GM12864 (cell line): ENCODE measurements around the gene CHAD.
"Not testable (repeated sequence)": the region's sequence is repeated elsewhere in the genome, so short reads cannot be mapped to it uniquely, and the experiment has no call there.

ENCODE experiments used
- DNase-seq: peaks from one replicate; pipeline ENCODE4 v3.0.0-alpha.2; 2011; ENCODE audit warnings: low read depth
- H3K4me3 ChIP-seq: 2 replicates; pipeline ENCODE4 v1.5.1; 2011; ENCODE audit warnings: mild to moderate bottlenecking, low read depth, low read length, control low read depth
- TF ChIP-seq, protein P1 (sequence below): IDR thresholded peaks from 2 replicates; pipeline ENCODE4 v1.5.1; 2011; ENCODE audit warnings: low read depth, mild to moderate bottlenecking, moderate library complexity, low read length, control low read depth, inconsistent platforms; ENCODE audit errors: missing control alignments

Gene CHAD

DNA sequence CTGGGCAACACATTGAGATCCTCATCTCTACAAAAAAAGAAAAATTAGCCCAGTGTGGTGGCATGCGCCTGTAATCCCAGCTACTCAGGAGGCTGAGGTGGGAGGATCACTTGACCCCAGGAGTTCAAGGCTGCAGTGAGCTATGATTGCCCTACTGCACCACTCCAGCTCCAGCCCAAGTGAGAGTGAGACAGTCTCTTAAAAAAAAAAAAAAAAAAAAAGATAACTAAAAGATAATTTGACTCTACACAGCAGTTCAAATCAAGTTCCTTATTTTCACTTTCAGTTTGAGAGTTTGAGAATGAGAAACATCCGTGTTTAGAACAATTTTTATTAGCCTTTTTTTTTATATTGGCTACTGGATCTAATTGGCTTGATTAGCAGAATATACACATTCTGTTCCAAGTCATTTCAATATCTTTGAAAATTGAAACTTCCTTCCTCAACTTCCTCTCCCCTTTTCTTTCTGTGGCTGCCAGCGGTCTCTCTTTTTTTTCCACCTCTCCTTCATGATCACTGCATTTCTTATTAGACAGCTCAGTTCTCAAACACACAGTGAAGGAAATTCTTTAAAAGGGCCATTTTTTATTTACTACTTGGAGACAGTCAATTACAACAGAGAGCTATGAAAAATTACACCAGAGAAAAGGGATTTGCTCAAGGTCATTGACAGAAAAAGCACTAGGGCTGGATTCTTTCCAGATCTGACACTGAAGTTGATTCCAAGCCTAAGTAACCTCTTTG is 47.2 kb downstream of the CHAD start:
- H3K4me3 ChIP-seq = peak overlapping the region; percentile 29; the same call in 1 of the 2 replicates
- no peak for DNase-seq
- TF ChIP-seq, protein P1, sequence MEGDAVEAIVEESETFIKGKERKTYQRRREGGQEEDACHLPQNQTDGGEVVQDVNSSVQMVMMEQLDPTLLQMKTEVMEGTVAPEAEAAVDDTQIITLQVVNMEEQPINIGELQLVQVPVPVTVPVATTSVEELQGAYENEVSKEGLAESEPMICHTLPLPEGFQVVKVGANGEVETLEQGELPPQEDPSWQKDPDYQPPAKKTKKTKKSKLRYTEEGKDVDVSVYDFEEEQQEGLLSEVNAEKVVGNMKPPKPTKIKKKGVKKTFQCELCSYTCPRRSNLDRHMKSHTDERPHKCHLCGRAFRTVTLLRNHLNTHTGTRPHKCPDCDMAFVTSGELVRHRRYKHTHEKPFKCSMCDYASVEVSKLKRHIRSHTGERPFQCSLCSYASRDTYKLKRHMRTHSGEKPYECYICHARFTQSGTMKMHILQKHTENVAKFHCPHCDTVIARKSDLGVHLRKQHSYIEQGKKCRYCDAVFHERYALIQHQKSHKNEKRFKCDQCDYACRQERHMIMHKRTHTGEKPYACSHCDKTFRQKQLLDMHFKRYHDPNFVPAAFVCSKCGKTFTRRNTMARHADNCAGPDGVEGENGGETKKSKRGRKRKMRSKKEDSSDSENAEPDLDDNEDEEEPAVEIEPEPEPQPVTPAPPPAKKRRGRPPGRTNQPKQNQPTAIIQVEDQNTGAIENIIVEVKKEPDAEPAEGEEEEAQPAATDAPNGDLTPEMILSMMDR = no peak

DNA sequence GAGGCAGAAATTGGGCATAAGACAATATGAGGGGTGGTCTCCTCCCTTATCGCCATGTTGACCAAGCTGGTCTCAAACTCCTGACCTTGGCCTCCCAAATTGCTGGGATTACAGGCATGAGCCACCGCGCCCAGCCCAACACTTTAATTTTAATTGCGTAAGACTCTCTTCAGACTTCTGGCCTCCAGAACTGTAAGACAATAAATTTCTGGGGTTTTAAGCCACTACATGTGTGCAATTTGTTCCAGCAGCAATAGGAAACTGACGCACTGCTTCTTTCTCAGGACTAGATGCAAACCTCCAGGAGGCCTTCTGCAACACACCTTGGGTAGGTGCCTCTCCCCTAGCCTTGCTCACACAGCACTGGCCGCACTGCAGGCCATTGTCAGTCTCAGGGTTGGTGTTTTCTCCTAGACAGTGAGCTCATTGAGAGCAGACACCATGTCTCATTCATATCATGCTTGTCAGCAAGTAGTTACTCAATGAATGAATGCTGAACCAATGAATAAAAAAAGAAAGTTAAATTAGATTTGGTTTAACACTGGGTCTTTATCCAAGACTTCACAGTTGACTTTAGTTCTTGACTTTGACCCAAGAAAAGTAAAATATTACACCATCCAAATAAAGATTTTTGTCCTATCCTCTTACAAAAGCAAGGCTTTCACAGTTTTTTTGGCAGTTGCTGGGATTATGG is 48.1 kb downstream of the CHAD start:
- TF ChIP-seq, protein P1 = no peak
- DNase-seq = no peak
- H3K4me3 ChIP-seq = no peak overlapping the region

DNA sequence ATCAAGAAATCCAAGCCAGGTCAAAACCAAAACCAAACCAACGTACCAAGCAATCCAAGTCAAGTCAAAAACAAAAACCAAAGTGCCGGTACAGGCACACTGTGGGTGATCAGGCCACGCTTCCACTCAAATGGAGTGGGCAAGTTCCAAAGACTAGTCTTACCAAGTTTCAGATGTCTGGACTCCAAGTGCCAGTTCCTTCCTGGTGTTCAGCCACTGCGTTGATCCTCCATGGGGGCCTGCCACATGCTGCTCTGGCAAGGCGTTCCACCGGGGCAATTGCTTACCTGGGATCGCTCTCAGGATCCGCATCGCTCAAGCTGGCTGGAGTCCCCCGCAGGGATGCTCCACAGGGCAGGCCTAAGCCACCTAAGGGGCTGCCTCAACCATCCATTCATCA is 49.1 kb downstream of the CHAD start:
- not testable (repeated sequence) for H3K4me3 ChIP-seq, DNase-seq

DNA sequence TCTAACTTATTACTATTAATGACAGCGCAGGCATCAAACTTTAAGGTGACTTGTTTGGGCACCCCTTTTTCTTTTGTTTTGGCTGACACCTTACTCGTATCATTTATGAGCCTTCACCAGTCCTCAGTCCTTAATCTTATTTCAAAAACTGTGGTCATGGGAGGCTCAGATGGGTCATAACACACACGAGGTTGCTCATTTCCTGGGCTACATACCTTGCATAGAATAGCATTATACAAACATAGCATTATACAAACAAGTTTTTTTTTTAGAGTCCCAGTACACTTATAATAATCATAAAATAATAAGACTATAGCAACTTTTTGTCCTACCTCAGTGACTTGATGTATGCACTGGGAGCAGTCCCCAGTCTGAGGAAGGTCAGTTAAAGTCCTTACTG is 53.9 kb downstream of the CHAD start:
- no peak overlapping the region for H3K4me3 ChIP-seq
- DNase-seq = no peak
- TF ChIP-seq, protein P1 = no peak
